CD4-positive, alpha-beta memory T cell (primary cell): Measurements from ENCODE around the gene DNAH1. TPM values are rescaled to one million over a fixed set of nuclear protein-coding genes. Genes with fewer than 3 reads are reported as not detected.

Experiments
- CTCF ChIA-PET: fragments of 350-600 bp; sonication (Branson Sonifier 250); formaldehyde crosslinking; loops from one replicate; lab custom pipeline; 2021; ENCODE audit warnings: inconsistent platforms; ENCODE audit not compliant: partially characterized antibody; lab: Charles Lee
- POLR2A ChIA-PET: fragments of 350-600 bp; sonication (Branson Sonifier 250); formaldehyde crosslinking; loops from one replicate; lab custom pipeline; 2021; ENCODE audit not compliant: partially characterized antibody; lab: Charles Lee
- DNase-seq, 5 donors: peaks; one replicate each; pipeline versions ENCODE4 v3.0.0 to v3.0.0-alpha.2; 2020 to 2022; ENCODE audit warnings: mixed read lengths in 1 of 5
- H3K27ac ChIP-seq: one replicate; pipeline ENCODE4 v1.7.0; 2013; ENCODE audit warnings: low read depth, low read length
- H3K27me3 ChIP-seq: 2 replicates; pipeline ENCODE4 v1.7.0; 2013; ENCODE audit warnings: mild to moderate bottlenecking, low read length, moderate library complexity; ENCODE audit not compliant: insufficient read depth
- H3K36me3 ChIP-seq: 2 replicates; pipeline ENCODE4 v1.7.0; 2013; ENCODE audit warnings: mild to moderate bottlenecking, low read length, moderate library complexity; ENCODE audit not compliant: insufficient read depth
- H3K4me1 ChIP-seq: 2 replicates; pipeline ENCODE4 v1.7.0; 2013; ENCODE audit warnings: mild to moderate bottlenecking, low read length, moderate library complexity; ENCODE audit not compliant: insufficient read depth
- H3K4me3 ChIP-seq, 2 donors: one replicate each; pipeline ENCODE4 v1.7.0; 2013; ENCODE audit warnings: low read length in 2 of 2, mild to moderate bottlenecking in 1 of 2
- H3K9me3 ChIP-seq, 2 donors: one replicate each; pipeline ENCODE4 v1.7.0; 2013; ENCODE audit warnings: low read length in 2 of 2, control low read depth in 1 of 2; ENCODE audit not compliant: control insufficient read depth in 1 of 2
- H3K27ac Mint-ChIP-seq, 7 donors: one replicate each; pipeline ENCODE4 v1.8.0; 2020 to 2021; ENCODE audit warnings: mixed read lengths in 7 of 7, mild to moderate bottlenecking in 6 of 7, inconsistent platforms in 3 of 7, moderate library complexity in 3 of 7
- H3K27me3 Mint-ChIP-seq, 2 donors: one replicate each; pipeline ENCODE4 v1.8.0; 2020 to 2021; ENCODE audit warnings: mixed read lengths in 2 of 2
- H3K36me3 Mint-ChIP-seq, 2 donors: one replicate each; pipeline ENCODE4 v1.8.0; 2020 to 2021; ENCODE audit warnings: mixed read lengths in 2 of 2, inconsistent platforms in 1 of 2, mild to moderate bottlenecking in 1 of 2
- H3K4me1 Mint-ChIP-seq, 4 donors: one replicate each; pipeline ENCODE4 v1.8.0; 2020 to 2021; ENCODE audit warnings: mixed read lengths in 4 of 4, mild to moderate bottlenecking in 1 of 4
- H3K4me3 Mint-ChIP-seq, 8 donors: one replicate each; pipeline ENCODE4 v1.8.0; 2020 to 2021; ENCODE audit warnings: mixed read lengths in 8 of 8, mild to moderate bottlenecking in 7 of 8, moderate library complexity in 6 of 8, inconsistent platforms in 3 of 8
- H3K9me3 Mint-ChIP-seq, 8 donors: one replicate each; pipeline ENCODE4 v1.8.0; 2020 to 2021; ENCODE audit warnings: mixed read lengths in 8 of 8, mild to moderate bottlenecking in 5 of 8, inconsistent platforms in 3 of 8, moderate library complexity in 1 of 8
- intact Hi-C: fragments of 100-400 bp; cut with micrococcal nuclease; formaldehyde crosslinking; loops from one replicate; pipeline ENCODE4 v1.15.1; 2023
- polyA plus RNA-seq, 2 donors: library from polyadenylated mRNA; unstranded; fragments of 300-500 nt; fragmentation: Illumina TruSeq; gene quantifications; one replicate each; pipeline ENCODE4 v1.2.3, GENCODE V29; 2021
- total RNA-seq, 2 experiments: library from RNA; stranded (reverse); gene quantifications; one replicate each; pipeline ENCODE4 v1.2.3, GENCODE V29; 2021

Gene DNAH1
- total and polyA plus RNA-seq, 4 experiments from 2014 or later, result 0.02 to 49.8 (median 23.1) TPM

DNA sequence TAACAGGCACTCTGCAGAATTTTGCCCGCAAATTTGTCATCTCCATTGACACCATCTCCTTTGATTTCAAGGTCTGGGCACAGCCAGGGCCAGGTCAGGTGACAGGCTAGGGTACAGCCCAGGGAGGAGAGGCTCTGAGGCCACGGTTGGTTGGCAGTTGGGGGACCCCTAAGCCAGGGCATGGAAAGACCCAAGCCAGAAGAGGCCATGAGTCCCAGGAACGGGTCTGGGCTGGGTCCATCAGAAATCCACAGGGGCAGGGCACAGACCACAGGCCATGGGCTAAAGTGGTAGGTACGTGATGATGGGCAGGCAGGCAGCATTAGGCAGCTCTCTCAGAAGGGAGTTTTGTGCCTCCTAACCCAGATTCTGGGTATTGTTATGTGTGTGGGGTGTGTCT is 83.0 kb downstream of the DNAH1 start:
- H3K27ac Mint-ChIP-seq, result no peak overlapping the region
- no peaks in the 10 kb centered on the region for H3K4me1 ChIP-seq
- H3K36me3 Mint-ChIP-seq, result peaks cover 25 to 66% of the 10 kb centered on the region in 2 donors
- H3K4me3 Mint-ChIP-seq, result no peak overlapping the region
- ChIA-PET POLR2A (interaction anchor here (1.0 to 1.1 kb wide), 2 partner anchors 8 to 345 kb away, joined by 3 read pairs; no protein-coding TSS in a partner anchor), CTCF (interaction anchor here (1.7 kb wide), 1 partner anchor 168 kb away, joined by 5 read pairs; no protein-coding TSS in a partner anchor)
- DNase-seq, result no peak
- H3K4me1 Mint-ChIP-seq, result no peaks in the 10 kb centered on the region
- H3K9me3 Mint-ChIP-seq, result no peaks in the 10 kb centered on the region
- intact Hi-C loops, result no loop called here
- no peaks in the 10 kb centered on the region for H3K27me3 Mint-ChIP-seq
- peaks cover 45% of the 10 kb centered on the region for H3K36me3 ChIP-seq
- no peaks in the 10 kb centered on the region for H3K27me3 ChIP-seq
- H3K27ac ChIP-seq, result no peak overlapping the region
- no peak overlapping the region for H3K4me3 ChIP-seq
- no peaks in the 10 kb centered on the region for H3K9me3 ChIP-seq

DNA sequence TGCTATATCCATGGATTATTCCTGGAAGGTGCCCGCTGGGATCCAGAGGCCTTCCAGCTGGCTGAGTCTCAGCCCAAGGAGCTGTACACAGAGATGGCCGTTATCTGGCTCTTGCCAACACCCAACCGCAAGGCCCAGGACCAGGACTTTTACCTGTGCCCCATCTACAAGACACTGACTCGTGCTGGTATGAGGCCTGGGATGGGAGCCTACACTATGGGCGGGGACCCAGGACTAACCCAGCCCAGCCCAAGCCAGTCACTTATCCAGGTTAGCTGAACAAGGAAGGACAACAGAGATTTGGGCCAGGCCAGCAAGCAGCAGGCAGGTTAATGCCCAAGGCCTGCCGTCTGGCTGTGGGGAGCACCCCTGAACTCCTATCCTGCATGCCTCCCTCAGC is 83.5 kb downstream of the DNAH1 start:
- CTCF ChIA-PET, result no interaction called here
- POLR2A ChIA-PET, result interaction anchor here (1.1 kb wide), 1 partner anchor 345 kb away, joined by 3 read pairs; no protein-coding TSS in a partner anchor
- intact Hi-C loops, result no loop called here

DNA sequence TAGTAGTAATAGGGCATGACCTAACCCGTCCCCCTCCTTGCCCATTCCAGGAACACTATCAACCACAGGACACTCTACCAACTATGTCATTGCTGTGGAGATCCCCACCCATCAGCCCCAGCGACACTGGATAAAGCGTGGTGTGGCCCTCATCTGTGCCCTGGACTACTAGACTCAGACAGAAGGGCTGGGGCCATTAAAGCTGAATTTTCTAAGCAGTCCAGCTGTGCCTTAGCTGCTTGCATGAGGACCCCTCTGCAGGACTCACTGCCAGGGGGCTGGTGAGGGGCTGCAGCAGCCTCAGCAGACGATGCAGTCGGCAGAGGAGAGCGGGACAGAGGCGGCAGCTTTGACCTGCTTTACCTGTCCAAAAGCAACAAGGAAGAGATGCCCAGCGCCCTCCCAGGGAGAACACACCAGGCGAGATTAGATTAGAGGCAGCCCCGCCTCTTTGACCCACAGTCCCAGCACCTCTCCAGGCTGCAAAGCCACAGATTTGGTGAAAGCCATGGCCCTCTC is 84.2 kb downstream of the DNAH1 start:
- Histone ChIP-seq H3K4me3 (no peak overlapping the region), H3K36me3 (peaks cover 57% of the 10 kb centered on the region), H3K4me1 (no peaks in the 10 kb centered on the region), H3K27me3 (no peaks in the 10 kb centered on the region), H3K27ac (no peak overlapping the region), H3K9me3 (no peaks in the 10 kb centered on the region)
- ChIA-PET CTCF (no interaction called here), POLR2A (no interaction called here)
- H3K9me3 Mint-ChIP-seq, result no peaks in the 10 kb centered on the region
- peak overlapping the region in 3 of 7 donors; percentile 13 to 75 (median 19) for H3K27ac Mint-ChIP-seq
- intact Hi-C loops, result no loop called here
- H3K27me3 Mint-ChIP-seq, result no peaks in the 10 kb centered on the region
- no peak overlapping the region for H3K4me3 Mint-ChIP-seq
- peaks cover 28 to 73% of the 10 kb centered on the region in 2 donors for H3K36me3 Mint-ChIP-seq
- no peak for DNase-seq
- peaks cover 0 to 2% (median 0%) of the 10 kb centered on the region in 4 donors for H3K4me1 Mint-ChIP-seq

More for the DNA sequence above, 83.5 kb downstream of the DNAH1 start:
- Histone ChIP-seq H3K4me1 (no peaks in the 10 kb centered on the region), H3K27me3 (no peaks in the 10 kb centered on the region), H3K36me3 (peaks cover 49% of the 10 kb centered on the region), H3K9me3 (no peaks in the 10 kb centered on the region), H3K4me3 (no peak overlapping the region), H3K27ac (no peak overlapping the region)
- no peaks in the 10 kb centered on the region for H3K9me3 Mint-ChIP-seq
- H3K27me3 Mint-ChIP-seq, result no peaks in the 10 kb centered on the region
- H3K4me3 Mint-ChIP-seq, result no peak overlapping the region
- H3K36me3 Mint-ChIP-seq, result peaks cover 27 to 68% of the 10 kb centered on the region in 2 donors
- H3K4me1 Mint-ChIP-seq, result no peaks in the 10 kb centered on the region
- H3K27ac Mint-ChIP-seq, result no peak overlapping the region
- DNase-seq, result no peak

DNA sequence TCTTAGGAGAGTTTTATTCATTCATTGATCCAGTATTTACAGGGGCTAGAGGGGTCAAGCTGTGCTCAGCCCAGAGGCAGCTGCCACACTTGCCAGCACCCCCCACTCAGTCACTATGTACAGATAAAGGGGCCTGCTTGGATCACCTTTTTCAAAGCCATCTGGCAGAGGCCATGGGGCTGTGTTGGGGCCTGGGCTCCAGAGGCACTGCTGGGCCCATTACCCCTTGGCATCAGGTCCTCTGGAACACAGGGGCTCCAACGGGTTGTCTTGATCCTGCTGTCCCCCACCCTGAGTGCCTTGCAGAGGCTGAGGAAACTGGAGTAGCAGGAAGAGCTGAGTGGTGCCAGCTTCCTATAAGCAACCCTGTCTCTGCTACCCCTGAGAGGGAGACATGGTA is 84.9 kb downstream of the DNAH1 start:
- Histone ChIP-seq H3K4me1 (no peaks in the 10 kb centered on the region), H3K27me3 (no peaks in the 10 kb centered on the region), H3K9me3 (no peaks in the 10 kb centered on the region), H3K4me3 (no peak overlapping the region), H3K36me3 (peaks cover 64% of the 10 kb centered on the region), H3K27ac (no peak overlapping the region)
- intact Hi-C loops, result no loop called here
- Mint-ChIP-seq H3K9me3 (no peaks in the 10 kb centered on the region), H3K4me3 (no peak overlapping the region), H3K27me3 (no peaks in the 10 kb centered on the region), H3K4me1 (peaks cover 0 to 2% (median 0%) of the 10 kb centered on the region in 4 donors), H3K36me3 (peaks cover 33 to 77% of the 10 kb centered on the region in 2 donors), H3K27ac (peak overlapping the region in 3 of 7 donors; percentile 30 to 35 (median 30))
- ChIA-PET POLR2A (no interaction called here), CTCF (no interaction called here)
- DNase-seq, result no peak

DNA sequence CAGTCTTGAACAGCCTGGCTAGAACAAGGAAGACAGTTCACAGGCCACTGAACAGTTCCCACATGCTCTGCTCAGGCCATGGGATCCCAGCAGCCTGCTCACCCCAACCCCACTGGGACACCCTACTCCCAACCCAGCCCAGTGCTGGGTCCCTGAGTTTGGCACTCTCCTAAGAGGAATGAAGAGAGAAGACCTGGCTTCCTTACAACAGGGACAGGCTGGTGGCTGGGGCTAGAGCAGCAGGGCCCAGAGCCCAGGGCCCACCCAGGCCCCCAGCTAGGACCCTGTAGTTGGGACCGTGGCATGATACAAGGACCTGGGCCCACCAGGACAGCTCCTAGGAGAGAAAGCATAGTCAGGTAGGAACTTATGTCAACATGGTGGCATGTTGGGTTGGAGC is 85.4 kb downstream of the DNAH1 start:
- intact Hi-C loops, result no loop called here
- Histone ChIP-seq H3K4me1 (no peaks in the 10 kb centered on the region), H3K27me3 (no peaks in the 10 kb centered on the region), H3K27ac (no peak overlapping the region), H3K36me3 (peaks cover 69% of the 10 kb centered on the region), H3K9me3 (no peaks in the 10 kb centered on the region), H3K4me3 (no peak overlapping the region)
- Mint-ChIP-seq H3K4me1 (peaks cover 0 to 2% (median 0%) of the 10 kb centered on the region in 4 donors), H3K9me3 (no peaks in the 10 kb centered on the region), H3K27ac (no peak overlapping the region), H3K4me3 (no peak overlapping the region), H3K27me3 (no peaks in the 10 kb centered on the region), H3K36me3 (peaks cover 33 to 79% of the 10 kb centered on the region in 2 donors)
- DNase-seq, result no peak
- POLR2A ChIA-PET, result no interaction called here
- CTCF ChIA-PET, result no interaction called here

DNA sequence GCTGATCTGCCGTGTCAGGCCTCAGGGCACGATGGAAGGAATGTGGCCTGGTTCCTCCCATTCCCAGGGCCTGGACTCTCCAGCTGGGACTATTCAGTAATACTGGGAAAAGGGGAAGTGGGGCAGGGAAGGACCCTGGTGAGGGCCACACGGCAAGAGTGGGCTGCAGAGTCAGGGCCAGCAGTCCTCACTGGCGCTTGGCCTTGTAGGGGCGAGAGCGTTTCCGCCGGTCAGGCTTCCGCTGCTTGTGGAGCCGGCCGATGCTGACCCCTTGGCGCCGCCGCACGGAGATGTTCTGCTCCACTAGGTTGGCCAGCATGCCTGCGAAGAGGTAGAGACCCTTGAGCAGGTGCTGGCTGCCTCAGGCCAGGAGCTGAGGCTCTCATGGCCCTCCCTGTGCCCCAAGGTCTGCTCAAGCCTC is 86.0 kb downstream of the DNAH1 start:
- Histone ChIP-seq H3K4me1 (no peaks in the 10 kb centered on the region), H3K9me3 (no peaks in the 10 kb centered on the region), H3K4me3 (no peak overlapping the region), H3K36me3 (peaks cover 74% of the 10 kb centered on the region), H3K27ac (no peak overlapping the region), H3K27me3 (no peaks in the 10 kb centered on the region)
- Mint-ChIP-seq H3K9me3 (no peaks in the 10 kb centered on the region), H3K36me3 (peaks cover 33 to 80% of the 10 kb centered on the region in 2 donors), H3K4me1 (peaks cover 0 to 4% (median under 1%) of the 10 kb centered on the region in 4 donors), H3K4me3 (no peak overlapping the region), H3K27ac (no peak overlapping the region), H3K27me3 (no peaks in the 10 kb centered on the region)
- no peak for DNase-seq
- intact Hi-C loops, result no loop called here
- ChIA-PET POLR2A (no interaction called here), CTCF (no interaction called here)

DNA sequence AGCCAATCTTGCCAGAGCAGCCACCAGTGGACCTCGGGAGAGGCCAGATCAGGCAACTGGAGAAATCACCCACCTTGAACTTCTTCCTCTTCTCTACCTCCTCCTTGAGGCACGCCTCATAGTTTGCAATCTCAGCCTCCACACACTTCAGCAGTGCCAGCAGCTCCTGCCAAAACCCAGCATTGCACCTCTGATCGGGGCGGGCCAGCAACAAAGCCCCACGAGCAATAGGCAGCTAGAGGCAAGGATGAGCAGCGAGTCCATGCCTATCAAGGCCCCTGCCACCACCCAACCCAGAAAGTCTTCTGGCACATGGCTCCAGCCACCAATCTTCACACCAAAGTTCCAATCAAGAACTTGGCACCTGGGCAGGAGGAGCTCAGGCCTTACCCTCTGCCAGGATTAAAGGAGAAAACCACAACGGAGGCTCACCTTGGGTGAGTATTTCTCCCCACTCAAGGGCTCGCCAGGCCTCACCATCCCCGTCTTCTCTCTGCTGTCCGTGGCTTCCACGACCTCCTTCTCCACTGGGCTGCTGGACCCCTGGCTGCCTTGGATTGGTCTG is 86.7 kb downstream of the DNAH1 start:
- POLR2A ChIA-PET, result no interaction called here
- Mint-ChIP-seq H3K4me1 (peaks cover 0 to 7% (median 3%) of the 10 kb centered on the region in 4 donors), H3K9me3 (no peaks in the 10 kb centered on the region), H3K27me3 (no peaks in the 10 kb centered on the region), H3K4me3 (no peak overlapping the region), H3K36me3 (peaks cover 32 to 79% of the 10 kb centered on the region in 2 donors), H3K27ac (no peak overlapping the region)
- Histone ChIP-seq H3K36me3 (peaks cover 81% of the 10 kb centered on the region), H3K27me3 (no peaks in the 10 kb centered on the region), H3K9me3 (no peaks in the 10 kb centered on the region), H3K27ac (no peak overlapping the region), H3K4me1 (peaks cover 2% of the 10 kb centered on the region), H3K4me3 (no peak overlapping the region)
- intact Hi-C loops, result no loop called here
- no peak for DNase-seq
- CTCF ChIA-PET, result no interaction called here
